ENCODE results near the gene TFDP2.

DNA sequence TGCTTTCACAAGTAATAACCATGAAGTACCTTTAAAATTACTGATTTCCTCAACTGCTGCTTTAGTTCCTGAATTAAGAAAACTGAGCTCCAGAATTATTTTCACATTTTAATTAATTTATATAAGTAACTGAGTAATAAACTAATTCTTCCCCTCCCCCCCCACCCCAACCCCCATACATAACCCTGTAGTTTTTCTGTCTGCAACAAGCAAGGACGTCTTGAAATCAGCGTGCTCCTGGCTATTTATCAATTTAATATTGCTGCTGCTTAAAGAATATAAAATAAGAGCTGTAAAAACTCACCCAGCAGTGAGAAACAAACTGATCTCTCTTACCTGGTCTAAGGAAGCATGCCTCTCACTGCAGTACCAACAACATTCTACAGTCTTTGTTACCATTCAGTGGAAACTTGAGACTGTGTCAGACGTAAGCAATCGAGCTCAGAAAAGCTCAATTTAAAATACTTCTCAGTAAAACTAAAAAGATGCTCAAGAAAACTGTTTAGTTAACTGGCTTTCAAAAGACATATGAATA, 121.0 kb downstream of the TFDP2 start:
- TF ChIP-seq, protein P1, sequence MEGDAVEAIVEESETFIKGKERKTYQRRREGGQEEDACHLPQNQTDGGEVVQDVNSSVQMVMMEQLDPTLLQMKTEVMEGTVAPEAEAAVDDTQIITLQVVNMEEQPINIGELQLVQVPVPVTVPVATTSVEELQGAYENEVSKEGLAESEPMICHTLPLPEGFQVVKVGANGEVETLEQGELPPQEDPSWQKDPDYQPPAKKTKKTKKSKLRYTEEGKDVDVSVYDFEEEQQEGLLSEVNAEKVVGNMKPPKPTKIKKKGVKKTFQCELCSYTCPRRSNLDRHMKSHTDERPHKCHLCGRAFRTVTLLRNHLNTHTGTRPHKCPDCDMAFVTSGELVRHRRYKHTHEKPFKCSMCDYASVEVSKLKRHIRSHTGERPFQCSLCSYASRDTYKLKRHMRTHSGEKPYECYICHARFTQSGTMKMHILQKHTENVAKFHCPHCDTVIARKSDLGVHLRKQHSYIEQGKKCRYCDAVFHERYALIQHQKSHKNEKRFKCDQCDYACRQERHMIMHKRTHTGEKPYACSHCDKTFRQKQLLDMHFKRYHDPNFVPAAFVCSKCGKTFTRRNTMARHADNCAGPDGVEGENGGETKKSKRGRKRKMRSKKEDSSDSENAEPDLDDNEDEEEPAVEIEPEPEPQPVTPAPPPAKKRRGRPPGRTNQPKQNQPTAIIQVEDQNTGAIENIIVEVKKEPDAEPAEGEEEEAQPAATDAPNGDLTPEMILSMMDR (IDR thresholded peaks at IDR 0.05; ENCODE audit: low read depth, low read length): no peak
- no peak for TF ChIP-seq EZH2phosphoT487 (IDR thresholded peaks at IDR 0.05; ENCODE audit: low read depth)

All from OCI-LY3 (cell line).